Sigmoid colon (tissue), 4 donors: ENCODE results near the gene CLECL1.

Experiments used
- EP300 ChIP-seq, 4 donors: sonication (generic); formaldehyde crosslinking; IDR thresholded peaks; one replicate each; pipeline ENCODE4 v1.6.1; 2017; ENCODE audit warnings: antibody characterized with exemption in 4 of 4
- POLR2A ChIP-seq, 2 donors: fragments of 450-650 bp; IDR thresholded peaks; one replicate each; pipeline ENCODE4 v1.6.1; 2016; ENCODE audit warnings: antibody characterized with exemption in 2 of 2, mild to moderate bottlenecking in 2 of 2, moderate library complexity in 2 of 2
- POLR2AphosphoS5 ChIP-seq, 4 donors: sonication (generic); formaldehyde crosslinking; IDR thresholded peaks; one replicate each; pipeline ENCODE4 v1.6.1; 2017; ENCODE audit warnings: antibody characterized with exemption in 4 of 4

DNA sequence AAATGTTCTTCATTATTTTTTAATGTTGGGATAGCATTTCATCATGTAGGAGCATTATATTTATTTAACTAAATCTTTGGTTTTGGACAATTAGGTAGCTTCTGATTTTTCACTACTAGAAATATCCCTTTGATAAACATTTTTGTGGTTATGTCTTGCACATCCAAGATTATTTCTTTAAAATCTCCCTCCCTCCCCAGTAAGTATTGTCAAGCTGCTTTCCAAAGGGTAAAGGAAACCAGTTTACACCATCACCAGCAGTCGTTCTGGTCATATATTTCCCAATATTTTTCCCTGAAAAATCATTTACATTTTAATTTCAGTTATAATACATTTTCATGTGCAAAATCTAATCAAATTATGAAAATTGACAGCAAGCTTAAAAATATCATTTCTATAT is 16.7 kb upstream of the CLECL1 start:
- TF ChIP-seq POLR2AphosphoS5 (IDR thresholded peaks at IDR 0.05) = no peak
- no peak for TF ChIP-seq POLR2A (IDR thresholded peaks at IDR 0.05)
- no peak for TF ChIP-seq EP300 (IDR thresholded peaks at IDR 0.05)
